ENCODE results near the gene TNKS1BP1.

TNKS1BP1 gene

GRCh38 chr11:57332694-57333440 is 8.1 kb upstream of the TNKS1BP1 start:
- DNase-seq (ENCODE audit: low spot score), result no peak

GRCh38 chr11:57331720-57332119 is 7.0 kb upstream of the TNKS1BP1 start:
- no peak for DNase-seq (ENCODE audit: low spot score)

- DNase-seq (ENCODE audit: low spot score), result no peak
Observed at GRCh38 chr11:57330029-57330428, 5.3 kb upstream of the TNKS1BP1 start.

- no peak for DNase-seq (ENCODE audit: low spot score)
Observed at GRCh38 chr11:57327721-57328120, 3.0 kb upstream of the TNKS1BP1 start.

- DNase-seq (ENCODE audit: low spot score), result no peak
Observed at GRCh38 chr11:57325735-57326048, 940 bp upstream of the TNKS1BP1 start.

- DNase-seq (ENCODE audit: low spot score), result peak; percentile 87
Observed at GRCh38 chr11:57324154-57324885, 432 bp downstream of the TNKS1BP1 start.

GRCh38 chr11:57323855-57324153 is 948 bp downstream of the TNKS1BP1 start:
- no peak for DNase-seq (ENCODE audit: low spot score)

- DNase-seq (ENCODE audit: low spot score), result no peak
Observed at GRCh38 chr11:57323167-57323854, 1.4 kb downstream of the TNKS1BP1 start.

- peak; percentile 84 for DNase-seq (ENCODE audit: low spot score)
Observed at GRCh38 chr11:57322256-57323166, 2.2 kb downstream of the TNKS1BP1 start.

GRCh38 chr11:57321388-57322255 is 3.1 kb downstream of the TNKS1BP1 start:
- no peak for DNase-seq (ENCODE audit: low spot score)

- DNase-seq (ENCODE audit: low spot score), result no peak
Observed at GRCh38 chr11:57320719-57321387, 3.9 kb downstream of the TNKS1BP1 start.

- no peak for DNase-seq (ENCODE audit: low spot score)
Observed at GRCh38 chr11:57320067-57320718, 4.6 kb downstream of the TNKS1BP1 start.

- no peak for DNase-seq (ENCODE audit: low spot score)
Observed at GRCh38 chr11:57318178-57318577, 6.6 kb downstream of the TNKS1BP1 start.

- DNase-seq (ENCODE audit: low spot score), result no peak
Observed at GRCh38 chr11:57316017-57316416, 8.7 kb downstream of the TNKS1BP1 start.

- DNase-seq (ENCODE audit: low spot score), result no peak
Observed at GRCh38 chr11:57315491-57315890, 9.3 kb downstream of the TNKS1BP1 start.

GRCh38 chr11:57314221-57314973 is 10.4 kb downstream of the TNKS1BP1 start:
- DNase-seq (ENCODE audit: low spot score), result no peak

GRCh38 chr11:57313788-57314135 is 11.0 kb downstream of the TNKS1BP1 start:
- DNase-seq (ENCODE audit: low spot score), result no peak

- DNase-seq (ENCODE audit: low spot score), result no peak
Observed at GRCh38 chr11:57313071-57313787, 11.5 kb downstream of the TNKS1BP1 start.

GRCh38 chr11:57312511-57313021 is 12.2 kb downstream of the TNKS1BP1 start:
- DNase-seq (ENCODE audit: low spot score), result no peak
